Hematopoietic multipotent progenitor cell treated with erythropoietin and hydrocortisone succinate and interleukin-3 and kit ligand, for 6 days (in vitro differentiated cells): ENCODE measurements around the gene ZSWIM6.

Experiments used
- DNase-seq: peaks from one replicate; pipeline ENCODE4 v3.0.0-alpha.2; 2015

Gene ZSWIM6

GRCh38 chr5:61567337-61567736 is 235.3 kb downstream of the ZSWIM6 start:
- DNase-seq: no peak

GRCh38 chr5:61569353-61569752 is 237.3 kb downstream of the ZSWIM6 start:
- no peak for DNase-seq

GRCh38 chr5:61570767-61571166 is 238.7 kb downstream of the ZSWIM6 start:
- no peak for DNase-seq

GRCh38 chr5:61572959-61573358 is 240.9 kb downstream of the ZSWIM6 start:
- no peak for DNase-seq

- peak; percentile 58 for DNase-seq
These were observed 243.0 kb downstream of the ZSWIM6 start for GRCh38 chr5:61575103-61575502.

DNA sequence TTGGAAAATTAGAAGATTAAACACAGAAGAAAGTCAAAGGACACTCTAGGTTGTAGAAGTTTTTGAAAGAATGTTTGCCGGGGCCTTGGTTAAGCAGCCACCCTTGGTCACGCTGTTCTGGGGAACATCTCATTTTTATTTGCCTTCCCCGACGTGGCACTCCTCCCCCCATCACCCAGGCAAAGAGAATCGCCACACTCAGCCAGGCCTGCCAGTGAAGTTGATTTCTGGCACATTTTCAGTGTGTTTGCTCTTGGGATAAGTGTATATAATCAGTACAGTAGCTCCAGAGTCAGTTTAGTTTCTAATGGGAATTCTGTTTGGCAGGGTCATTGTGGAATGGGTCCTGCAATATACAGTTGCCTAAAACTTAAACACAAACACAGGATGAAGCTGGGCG is 243.5 kb downstream of the ZSWIM6 start:
- no peak for DNase-seq

DNA sequence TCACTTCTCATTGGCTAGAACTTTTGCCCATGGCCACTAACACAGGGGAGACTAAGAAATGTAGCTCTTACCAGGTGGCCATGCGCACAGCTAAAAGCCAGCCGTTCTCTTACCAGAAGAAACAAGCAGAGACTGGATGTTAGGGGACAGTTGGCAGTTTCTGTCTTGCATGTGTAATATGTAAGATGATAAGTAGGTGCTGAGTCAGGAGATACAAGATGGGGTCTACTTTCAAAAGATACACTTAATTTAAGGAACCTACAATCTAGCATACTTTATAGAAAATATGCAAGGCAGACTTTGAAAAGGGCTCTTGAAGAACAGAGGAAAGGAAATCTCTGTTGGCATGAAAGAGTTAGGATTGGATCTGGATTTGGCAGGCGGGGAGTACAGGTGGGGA is 244.5 kb downstream of the ZSWIM6 start:
- DNase-seq: peak; percentile 17

DNA sequence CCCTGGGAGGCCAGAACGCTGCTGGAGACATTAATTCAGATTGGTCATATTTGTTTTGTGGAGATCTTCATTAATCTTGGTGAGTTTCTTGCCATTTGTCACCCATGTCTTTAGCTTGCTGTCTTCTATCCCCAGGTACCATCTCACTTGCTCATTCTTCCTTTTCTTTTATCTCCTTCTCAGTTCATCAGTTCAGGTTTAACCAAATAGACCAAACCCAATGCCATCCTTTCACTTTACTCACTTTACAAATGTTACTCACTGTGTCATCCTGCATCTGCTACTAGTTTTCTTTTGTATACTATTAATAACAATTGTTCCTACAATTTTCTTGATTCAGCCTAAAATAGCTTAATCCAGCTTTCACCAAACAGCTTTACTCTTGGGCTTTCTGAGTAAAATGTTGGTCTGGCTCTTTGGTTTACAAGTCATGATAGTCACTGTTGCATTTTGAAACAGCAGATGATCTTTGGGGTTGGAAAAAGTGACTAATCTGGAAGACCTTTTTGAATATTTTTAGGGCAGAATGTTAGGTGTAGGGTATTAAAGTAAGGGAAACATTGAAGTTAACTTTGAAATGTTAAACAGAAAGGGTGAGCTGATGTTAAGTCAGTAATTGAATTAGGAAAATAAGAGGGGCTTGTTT is 246.9 kb downstream of the ZSWIM6 start:
- DNase-seq: no peak

DNA sequence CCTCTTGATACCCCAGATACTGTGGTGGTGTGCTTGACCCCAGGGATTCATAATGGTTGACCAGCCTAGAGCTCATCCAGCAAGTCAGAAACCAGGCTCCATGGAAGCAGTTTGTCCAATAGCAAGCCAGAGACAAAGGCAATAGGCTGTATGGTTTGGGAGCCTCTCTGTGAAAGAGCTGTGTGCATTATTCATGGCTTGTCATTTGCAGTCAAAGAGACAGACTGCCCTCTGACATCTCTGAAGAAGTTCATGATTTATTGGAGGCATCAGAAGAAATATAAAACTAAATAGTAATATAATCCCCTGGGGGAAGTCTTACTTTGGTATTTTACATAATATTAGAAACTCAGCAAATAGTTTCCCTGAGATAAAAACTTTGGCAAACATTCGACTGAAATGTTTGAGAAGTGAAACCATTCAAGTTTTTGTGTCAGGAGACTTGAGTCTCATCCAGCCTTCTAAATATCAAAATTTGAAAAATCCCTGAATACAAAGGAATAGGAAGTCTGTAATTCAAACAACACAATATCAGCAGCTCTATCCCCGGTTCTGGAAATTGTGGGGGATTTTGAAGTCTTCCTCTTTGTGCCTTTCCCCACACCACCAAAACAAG is 250.3 kb downstream of the ZSWIM6 start:
- DNase-seq: no peak

GRCh38 chr5:61582887-61583286 is 250.8 kb downstream of the ZSWIM6 start:
- no peak for DNase-seq

- no peak for DNase-seq
These were observed 254.3 kb downstream of the ZSWIM6 start for GRCh38 chr5:61586096-61587084.

GRCh38 chr5:61587125-61587524 is 255.1 kb downstream of the ZSWIM6 start:
- no peak for DNase-seq

- DNase-seq: no peak
These were observed 256.2 kb downstream of the ZSWIM6 start for GRCh38 chr5:61588216-61588615.

DNA sequence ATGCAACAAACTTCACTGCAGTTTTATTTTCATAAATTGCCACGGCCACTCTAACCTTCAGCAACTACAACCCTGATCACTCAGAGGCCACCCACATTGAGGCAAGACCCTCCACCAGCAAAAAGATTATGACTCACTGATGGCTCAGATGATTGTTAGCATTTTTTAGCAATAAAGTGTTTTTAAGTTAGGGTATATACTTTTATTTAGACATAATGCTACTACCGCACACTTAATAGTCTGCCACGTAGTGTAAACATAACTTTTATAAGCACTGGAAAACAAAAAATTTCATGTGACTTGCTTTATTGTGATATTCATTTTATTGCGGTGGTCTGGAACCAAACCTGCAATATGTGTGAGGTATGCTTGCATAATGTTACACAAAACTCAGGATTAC is 257.9 kb downstream of the ZSWIM6 start:
- no peak for DNase-seq

GRCh38 chr5:61590473-61590872 is 258.4 kb downstream of the ZSWIM6 start:
- no peak for DNase-seq

DNA sequence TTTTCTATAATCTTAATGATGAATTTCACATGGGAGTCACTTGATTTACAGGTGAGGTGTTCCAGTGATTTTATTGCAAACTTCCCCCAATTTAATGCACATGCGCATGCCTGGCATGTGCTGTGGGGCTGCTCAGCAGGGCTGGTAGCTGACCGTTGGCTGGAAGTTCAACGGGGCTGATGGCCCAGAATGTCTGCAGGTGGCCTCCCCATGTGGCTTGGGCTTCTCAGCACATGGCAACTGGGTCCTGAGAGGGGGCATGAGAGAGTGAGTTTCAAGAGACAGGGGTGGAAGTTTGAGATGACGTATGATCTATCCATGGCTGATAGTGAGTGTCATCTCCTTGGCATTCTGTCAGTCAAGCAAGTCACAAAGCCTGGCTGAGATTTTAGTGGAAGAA is 259.8 kb downstream of the ZSWIM6 start:
- no peak for DNase-seq

DNA sequence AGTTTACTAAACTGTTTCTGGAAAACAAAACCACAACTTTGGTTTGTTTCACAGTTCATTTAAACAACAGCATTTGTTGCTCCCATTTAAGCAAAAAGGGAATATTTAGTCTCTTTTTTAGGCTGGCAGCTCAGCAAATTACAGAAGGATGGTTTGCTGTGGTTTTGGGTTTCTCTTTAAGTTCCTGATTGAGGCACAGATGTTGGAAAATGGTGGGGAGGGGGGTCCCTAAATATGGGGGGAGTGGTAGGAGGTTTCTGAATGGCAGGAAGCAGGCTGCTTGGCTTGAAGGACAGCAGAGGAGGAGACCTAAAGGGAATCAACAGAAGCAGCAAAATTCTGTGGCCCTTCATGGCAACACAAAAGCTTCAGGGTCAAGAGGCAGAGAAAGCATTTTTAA is 263.4 kb downstream of the ZSWIM6 start:
- no peak for DNase-seq
